HUES48 (cell line): ENCODE data around the gene PCNX1.
"Not testable (repeated sequence)": the region's sequence is repeated elsewhere in the genome, so short reads cannot be mapped to it uniquely, and the experiment has no call there.

ENCODE experiments used
- H3K27ac ChIP-seq: one replicate; pipeline ENCODE4 v1.7.0; 2013; ENCODE audit warnings: low read depth, low read length, inconsistent platforms
- H3K27me3 ChIP-seq: 2 replicates; pipeline ENCODE4 v1.6.1; 2013; ENCODE audit warnings: mild to moderate bottlenecking, low read length; ENCODE audit not compliant: control insufficient read depth, insufficient read depth
- H3K36me3 ChIP-seq: 2 replicates; pipeline ENCODE4 v1.6.1; 2013; ENCODE audit warnings: low read length; ENCODE audit not compliant: control insufficient read depth, insufficient read depth
- H3K4me1 ChIP-seq: 2 replicates; pipeline ENCODE4 v1.6.1; 2013; ENCODE audit warnings: mild to moderate bottlenecking, low read length; ENCODE audit not compliant: control insufficient read depth, insufficient read depth
- H3K4me3 ChIP-seq: 2 replicates; pipeline ENCODE4 v1.5.1; 2013; ENCODE audit warnings: mild to moderate bottlenecking, low read depth, low read length
- H3K9ac ChIP-seq: 2 replicates; pipeline ENCODE4 v1.6.1; 2013; ENCODE audit warnings: mild to moderate bottlenecking, low read depth, low read length, moderate library complexity
- H3K9me3 ChIP-seq: 2 replicates; pipeline ENCODE4 v1.6.1; 2013; ENCODE audit warnings: low read length; ENCODE audit not compliant: control insufficient read depth, insufficient read depth

The PCNX1 gene

DNA sequence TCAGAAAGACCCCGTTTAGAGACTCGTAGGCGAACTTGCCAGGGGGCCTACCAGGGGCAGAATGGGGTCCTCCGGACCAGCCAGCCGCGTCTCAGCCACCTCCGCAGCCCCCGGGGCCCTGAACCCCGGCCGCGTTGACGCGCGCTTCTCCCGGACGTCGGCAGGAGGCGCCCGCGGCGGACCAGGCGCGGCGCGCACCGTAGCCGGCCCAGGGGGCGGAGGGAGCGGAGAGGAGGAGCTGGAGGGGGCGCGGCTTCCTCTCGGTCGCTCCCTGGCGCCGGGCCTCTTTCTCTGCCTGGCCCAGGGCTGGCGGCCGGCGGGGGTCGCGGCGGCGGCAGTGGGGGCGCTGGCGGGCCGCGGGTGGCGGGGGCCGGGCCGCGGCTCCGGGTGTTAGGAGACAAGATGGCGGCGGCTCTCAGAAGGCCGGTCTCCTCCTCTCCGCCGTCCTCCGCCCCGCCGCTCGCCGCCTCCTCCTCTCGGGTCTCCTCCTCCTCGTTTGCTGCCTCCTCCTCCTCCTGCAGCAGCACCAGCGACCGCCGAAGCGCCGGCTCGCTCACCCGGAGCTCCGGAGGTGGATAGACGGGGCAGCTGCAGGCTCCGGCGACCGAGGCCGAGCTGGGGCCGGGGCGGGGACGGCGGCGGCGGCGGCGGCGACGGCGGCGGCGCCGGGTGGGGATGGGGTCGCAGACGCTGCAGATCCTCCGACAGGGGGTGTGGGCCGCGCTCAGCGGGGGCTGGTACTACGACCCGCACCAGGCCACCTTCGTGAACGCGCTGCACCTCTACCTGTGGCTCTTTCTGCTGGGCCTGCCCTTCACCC is at the start of gene PCNX1:
Gene PCNX1 (plus strand): TSS at position 284 of the 820 bp plus-strand sequence. CDS start 392 bp downstream, at position 676.
- Histone ChIP-seq H3K36me3 (no peaks in the 10 kb centered on the region), H3K4me3 (peak within 1 kb of the TSS; percentile 90), H3K4me1 (peaks cover 21% of the 10 kb centered on the region), H3K27ac (peak within 1 kb of the TSS; percentile 92), H3K27me3 (no peaks in the 10 kb centered on the region), H3K9me3 (no peaks in the 10 kb centered on the region), H3K9ac (peak within 1 kb of the TSS; percentile 89)

DNA sequence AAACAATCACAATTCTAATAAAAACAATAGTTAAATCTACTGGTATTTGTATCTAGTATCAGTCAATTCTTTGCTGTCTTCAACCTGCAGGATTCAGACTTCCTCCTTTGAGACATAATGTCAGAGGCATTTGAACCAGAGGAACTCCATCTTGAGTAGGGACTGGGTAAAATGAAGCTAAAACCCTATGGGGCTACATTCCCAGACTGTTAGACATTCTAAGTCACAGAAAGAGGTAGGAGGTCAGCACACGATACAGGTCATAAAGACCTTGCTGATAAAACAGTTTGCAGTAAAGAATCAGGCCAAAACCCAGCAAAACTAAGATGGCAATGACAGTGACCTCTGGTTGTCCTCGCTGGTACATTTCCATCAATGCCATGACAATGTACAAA is 49.8 kb upstream of the PCNX1 start:
- Histone ChIP-seq H3K4me3 (no peak overlapping the region), H3K9me3 (no peaks in the 10 kb centered on the region), H3K9ac (no peak overlapping the region), H3K27ac (no peak overlapping the region), H3K36me3 (no peaks in the 10 kb centered on the region), H3K27me3 (no peaks in the 10 kb centered on the region), H3K4me1 (no peaks in the 10 kb centered on the region)

DNA sequence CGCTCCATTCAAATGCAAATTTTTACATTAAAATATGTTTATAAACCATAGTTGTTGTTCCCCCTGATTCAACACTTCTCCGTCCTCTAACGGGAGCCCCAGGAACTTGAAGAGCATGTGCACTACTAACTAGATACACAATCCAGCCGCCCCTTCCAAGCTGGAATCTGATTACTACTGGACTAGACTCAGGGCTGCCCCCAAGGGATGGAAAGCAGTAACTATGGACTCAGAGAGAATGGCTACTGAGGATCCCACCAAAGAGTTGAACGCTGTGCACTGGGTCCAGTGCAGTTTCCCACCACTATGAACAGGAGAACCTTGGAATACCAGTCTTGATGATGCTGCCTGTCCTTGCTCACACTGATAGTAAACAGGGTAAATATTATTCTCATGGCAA is 48.6 kb upstream of the PCNX1 start:
- Histone ChIP-seq H3K9ac (no peak overlapping the region), H3K36me3 (no peaks in the 10 kb centered on the region), H3K4me1 (no peaks in the 10 kb centered on the region), H3K27me3 (no peaks in the 10 kb centered on the region), H3K27ac (no peak overlapping the region), H3K4me3 (no peak overlapping the region), H3K9me3 (no peaks in the 10 kb centered on the region)

- H3K4me3 ChIP-seq, H3K27me3 ChIP-seq, H3K4me1 ChIP-seq, H3K9ac ChIP-seq, H3K27ac ChIP-seq, H3K36me3 ChIP-seq: not testable (repeated sequence)
- H3K9me3 ChIP-seq, result peaks cover 49% of the 10 kb centered on the region
Observed at GRCh38 chr14:70866992-70867391, 40.3 kb upstream of the PCNX1 start.

DNA sequence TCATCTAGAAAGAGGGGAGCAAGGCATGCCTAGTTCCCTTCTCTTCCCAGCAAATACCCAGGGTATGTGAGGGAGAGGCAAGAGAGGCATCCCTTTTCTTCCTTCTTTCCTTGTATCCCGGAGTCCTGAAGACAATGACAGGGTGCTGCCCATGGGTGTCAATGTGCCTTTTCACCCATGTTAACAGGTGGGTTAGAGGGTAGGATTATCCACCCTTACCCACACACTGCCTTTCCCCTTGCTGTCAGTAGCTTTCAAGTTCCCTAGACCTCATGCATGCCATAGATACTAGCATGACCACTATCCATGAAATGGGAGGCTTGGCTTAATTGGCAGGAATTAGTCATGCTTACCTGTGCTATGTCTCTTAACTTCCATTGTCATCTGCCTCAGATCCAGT is 36.3 kb upstream of the PCNX1 start:
- Histone ChIP-seq H3K4me1 (no peaks in the 10 kb centered on the region), H3K27me3 (no peaks in the 10 kb centered on the region), H3K36me3 (no peaks in the 10 kb centered on the region), H3K9ac (no peak overlapping the region), H3K27ac (no peak overlapping the region), H3K4me3 (no peak overlapping the region), H3K9me3 (peaks cover 41% of the 10 kb centered on the region)

- no peaks in the 10 kb centered on the region for H3K27me3 ChIP-seq
- no peak overlapping the region for H3K27ac ChIP-seq
- H3K9me3 ChIP-seq, result peaks cover 39% of the 10 kb centered on the region
- no peak overlapping the region for H3K9ac ChIP-seq
- no peaks in the 10 kb centered on the region for H3K36me3 ChIP-seq
- no peaks in the 10 kb centered on the region for H3K4me1 ChIP-seq
- H3K4me3 ChIP-seq, result no peak overlapping the region
Observed at GRCh38 chr14:70871863-70872677, 35.2 kb upstream of the PCNX1 start.

- no peak overlapping the region for H3K4me3 ChIP-seq
Observed at GRCh38 chr14:70872678-70873020, 34.6 kb upstream of the PCNX1 start.

GRCh38 chr14:70873627-70874026 is 33.6 kb upstream of the PCNX1 start:
- Histone ChIP-seq H3K9ac (no peak overlapping the region), H3K9me3 (peaks cover 24% of the 10 kb centered on the region), H3K36me3 (no peaks in the 10 kb centered on the region), H3K4me3 (no peak overlapping the region), H3K27me3 (no peaks in the 10 kb centered on the region), H3K27ac (no peak overlapping the region), H3K4me1 (no peaks in the 10 kb centered on the region)

More at GRCh38 chr14:70872678-70873020, 34.6 kb upstream of the PCNX1 start:
- Histone ChIP-seq H3K36me3 (no peaks in the 10 kb centered on the region), H3K27ac (no peak overlapping the region), H3K9ac (no peak overlapping the region), H3K4me1 (no peaks in the 10 kb centered on the region), H3K9me3 (peaks cover 33% of the 10 kb centered on the region), H3K27me3 (no peaks in the 10 kb centered on the region)

GRCh38 chr14:70875811-70876460 is 31.3 kb upstream of the PCNX1 start:
- not testable (repeated sequence) for H3K36me3 ChIP-seq, H3K9ac ChIP-seq, H3K4me1 ChIP-seq, H3K4me3 ChIP-seq, H3K27me3 ChIP-seq, H3K27ac ChIP-seq
- H3K9me3 ChIP-seq, result peaks cover 21% of the 10 kb centered on the region

DNA sequence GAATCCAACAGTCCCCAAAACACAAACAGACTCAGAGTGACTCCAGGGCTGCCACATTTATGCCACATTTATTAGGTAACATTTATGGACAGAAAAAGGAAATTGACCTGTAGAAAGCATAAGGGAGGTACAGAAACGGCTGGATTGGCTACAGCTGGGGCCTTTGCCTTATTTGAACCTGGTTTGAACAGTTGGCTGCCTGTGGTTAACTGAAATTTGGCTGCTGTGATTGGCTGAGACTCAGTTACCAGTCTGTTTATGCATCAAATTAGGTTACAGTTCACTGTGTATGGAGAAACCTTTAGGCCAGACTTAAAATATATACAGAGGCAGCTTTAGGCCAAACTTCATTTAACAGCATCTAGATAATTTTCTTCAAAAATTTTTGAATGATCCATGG is 27.8 kb upstream of the PCNX1 start:
- Histone ChIP-seq H3K9ac (no peak overlapping the region), H3K4me1 (no peaks in the 10 kb centered on the region), H3K4me3 (no peak overlapping the region), H3K36me3 (no peaks in the 10 kb centered on the region), H3K27me3 (no peaks in the 10 kb centered on the region), H3K9me3 (no peaks in the 10 kb centered on the region), H3K27ac (no peak overlapping the region)

- H3K36me3 ChIP-seq, H3K27ac ChIP-seq, H3K9ac ChIP-seq, H3K27me3 ChIP-seq, H3K4me1 ChIP-seq, H3K9me3 ChIP-seq, H3K4me3 ChIP-seq: not testable (repeated sequence)
Observed at GRCh38 chr14:70880888-70881287, 26.4 kb upstream of the PCNX1 start.
